Adrenal gland (tissue), 5 donors: ENCODE results near the gene PCDH9.

Experiments used
- CTCF ChIP-seq, 6 experiments: fragments of 450-650 bp in 4 of 6; fragments of 200-600 bp in 2 of 6; sonication (generic) in 1 of 6; IDR thresholded peaks; 1 replicate in 5 of 6; 2 replicates in 1 of 6; pipeline versions ENCODE4 v1.5.1 to v1.8.0; 2016 to 2021; ENCODE audit warnings: antibody characterized with exemption in 6 of 6, mild to moderate bottlenecking in 2 of 6, moderate library complexity in 1 of 6
- POLR2A ChIP-seq, 2 donors: fragments of 450-650 bp; IDR thresholded peaks; one replicate each; pipeline ENCODE4 v1.6.1; 2017; ENCODE audit warnings: antibody characterized with exemption in 2 of 2, mild to moderate bottlenecking in 2 of 2, moderate library complexity in 1 of 2
- donor health status: DM: no; HTN: no; CAD: no.

GRCh38 chr13:66402546-66402945, 827.6 kb downstream of the PCDH9 start:
- TF ChIP-seq CTCF (IDR thresholded peaks at IDR 0.05) (no peak), POLR2A (IDR thresholded peaks at IDR 0.05) (no peak)
